GM18867 (cell line): ENCODE data around the gene GNPDA1.

Experiments used
- ATAC-seq: cut with Tn5 transposase; IDR thresholded peaks from one replicate; pipeline ENCODE4 v1.9.1; 2021; ENCODE audit warnings: mild to moderate bottlenecking, moderate library complexity; ENCODE audit not compliant: unreplicated experiment

The GNPDA1 gene

DNA sequence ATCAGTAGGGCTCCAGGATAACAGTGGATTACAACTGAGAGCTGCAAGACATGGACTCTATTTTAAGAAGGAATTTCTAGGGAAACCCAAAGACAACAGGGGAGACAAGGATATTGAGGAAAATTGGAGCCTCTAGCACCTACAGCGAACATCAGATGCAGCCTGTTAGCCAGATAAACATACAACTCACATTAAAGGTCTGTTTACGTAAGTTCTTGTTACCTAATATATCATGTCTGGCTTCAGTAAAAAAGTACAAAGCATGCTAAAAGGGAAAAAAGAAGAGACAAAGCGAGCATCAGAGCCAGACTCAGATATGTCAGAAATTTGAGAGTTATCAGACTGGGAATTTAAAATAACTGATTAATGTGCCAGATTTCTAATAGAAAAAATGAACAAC is 17.2 kb downstream of the GNPDA1 start:
- ATAC-seq: no peak

DNA sequence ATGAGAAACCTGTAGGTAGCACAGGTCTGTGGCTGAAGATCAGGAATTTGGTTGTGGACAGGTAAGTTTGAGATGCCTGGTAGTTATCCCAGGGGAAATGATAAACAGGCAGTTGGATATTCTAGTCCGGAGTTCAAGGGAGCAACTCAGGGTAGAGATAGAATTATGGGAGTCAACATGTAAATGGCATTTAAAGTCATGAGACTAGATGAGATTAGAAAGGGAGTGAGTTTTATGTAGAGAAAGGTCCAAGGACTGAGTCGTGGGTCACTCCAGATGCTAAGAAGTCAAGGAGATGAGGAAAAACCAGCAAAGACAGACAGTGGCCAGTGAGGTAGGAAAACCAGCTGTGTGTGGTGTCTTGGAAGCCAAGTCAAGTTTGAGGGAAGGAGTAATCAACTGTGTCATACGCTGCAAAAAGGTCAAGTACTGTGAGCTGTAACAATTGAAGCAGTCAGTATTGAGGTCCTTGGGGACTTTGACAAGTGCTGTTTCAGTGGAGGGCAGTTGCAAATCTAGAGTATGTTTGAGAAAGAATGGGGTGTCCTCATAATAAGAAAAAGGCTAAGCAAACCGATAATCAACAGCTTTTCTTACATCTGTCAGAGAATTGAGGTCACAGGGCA is 18.2 kb downstream of the GNPDA1 start:
- no peak for ATAC-seq

DNA sequence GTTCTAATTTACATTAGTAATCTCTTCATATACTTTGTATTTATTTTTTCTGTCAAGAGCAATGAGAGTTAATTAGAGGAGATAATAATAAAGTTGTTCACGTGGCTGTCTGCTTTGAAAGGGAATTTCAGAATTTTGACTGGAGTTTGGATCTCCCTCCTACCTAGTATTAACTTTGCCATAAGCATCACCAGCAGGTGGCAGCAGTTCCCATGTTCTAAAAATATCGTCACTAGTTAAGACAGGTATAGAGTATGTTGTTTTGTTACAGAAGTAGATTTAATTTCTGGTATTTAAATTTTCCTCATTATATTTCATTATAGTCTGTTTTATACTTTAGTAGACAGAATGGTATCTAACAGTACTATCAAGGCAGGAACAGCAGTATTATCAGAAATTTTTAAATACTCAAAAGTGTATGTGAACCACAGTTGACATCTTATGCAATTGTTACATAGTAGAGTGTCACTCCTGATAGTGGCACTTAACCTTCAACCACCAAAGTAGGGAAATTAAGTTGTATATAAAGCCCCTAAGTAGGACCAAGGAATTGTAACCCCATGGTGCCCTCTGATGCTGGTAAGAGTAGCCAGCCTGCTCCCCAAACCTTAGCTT is 20.4 kb downstream of the GNPDA1 start:
- ATAC-seq: no peak

DNA sequence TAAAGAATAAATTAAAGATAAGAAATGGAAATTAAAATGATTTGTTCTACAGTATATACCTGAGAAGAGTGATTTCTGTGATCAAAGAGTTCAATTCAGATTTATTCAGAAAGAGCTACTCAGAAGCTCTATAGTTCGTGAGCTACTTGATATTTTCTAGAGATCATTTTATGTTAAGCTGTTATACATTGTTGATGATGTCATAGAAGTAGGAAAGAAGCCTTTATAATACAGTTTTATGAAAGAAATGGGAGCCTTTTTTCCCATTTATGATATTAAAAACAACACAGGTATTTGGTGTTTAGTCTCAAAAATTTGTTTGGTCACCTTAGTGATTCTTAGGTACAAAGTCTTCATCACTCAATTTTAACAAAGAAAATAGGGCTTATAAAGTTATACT is 23.1 kb downstream of the GNPDA1 start:
- no peak for ATAC-seq

DNA sequence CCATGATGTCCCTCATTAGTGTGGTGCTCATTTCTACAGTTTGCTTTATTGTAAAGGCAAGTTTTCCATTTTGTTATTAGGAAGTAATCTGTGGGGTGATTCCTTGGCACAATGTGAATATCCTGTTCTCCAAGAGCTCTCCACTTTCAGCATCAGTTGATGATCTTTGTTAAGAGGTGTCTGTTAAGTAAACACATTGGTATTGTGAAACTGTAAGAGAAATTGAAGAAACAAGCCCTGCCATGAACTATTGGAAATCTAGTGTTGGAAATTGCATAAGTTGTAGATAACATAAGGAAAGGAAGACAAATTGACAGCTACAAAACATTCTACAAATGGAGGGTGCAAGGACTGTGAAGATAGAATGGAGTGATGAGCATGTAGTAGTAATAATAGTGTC is 26.8 kb downstream of the GNPDA1 start:
- no peak for ATAC-seq

DNA sequence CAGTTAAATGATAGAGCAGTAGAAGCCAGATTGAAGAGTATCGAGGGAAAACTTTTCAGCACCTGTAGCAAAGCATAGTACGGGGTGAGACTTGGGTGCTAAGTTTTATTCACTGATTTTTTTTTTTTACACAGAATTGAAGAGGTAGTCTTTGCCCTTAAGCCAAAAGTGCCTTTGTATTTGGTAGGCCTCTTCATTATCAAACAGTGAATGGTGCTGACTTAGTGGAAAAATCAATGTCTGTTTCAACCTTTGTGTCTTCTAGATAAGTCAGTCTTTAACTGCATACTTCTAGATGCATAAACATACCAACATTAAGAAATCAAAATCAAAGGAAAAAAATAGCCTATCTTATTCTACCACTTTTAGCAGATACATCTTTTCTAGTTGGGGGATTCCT is 30.2 kb downstream of the GNPDA1 start:
- ATAC-seq: no peak

DNA sequence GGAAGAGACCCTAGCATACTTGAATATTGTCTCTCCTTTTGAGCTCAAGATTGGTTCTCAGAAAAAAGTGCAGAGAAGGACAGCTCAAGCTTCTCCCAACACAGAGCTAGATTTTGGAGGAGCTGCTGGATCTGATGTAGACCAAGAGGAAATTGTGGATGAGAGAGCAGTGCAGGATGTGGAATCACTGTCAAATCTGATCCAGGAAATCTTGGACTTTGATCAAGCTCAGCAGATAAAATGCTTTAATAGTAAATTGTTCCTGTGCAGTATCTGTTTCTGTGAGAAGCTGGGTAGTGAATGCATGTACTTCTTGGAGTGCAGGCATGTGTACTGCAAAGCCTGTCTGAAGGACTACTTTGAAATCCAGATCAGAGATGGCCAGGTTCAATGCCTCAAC is 34.4 kb downstream of the GNPDA1 start:
- ATAC-seq: no peak

DNA sequence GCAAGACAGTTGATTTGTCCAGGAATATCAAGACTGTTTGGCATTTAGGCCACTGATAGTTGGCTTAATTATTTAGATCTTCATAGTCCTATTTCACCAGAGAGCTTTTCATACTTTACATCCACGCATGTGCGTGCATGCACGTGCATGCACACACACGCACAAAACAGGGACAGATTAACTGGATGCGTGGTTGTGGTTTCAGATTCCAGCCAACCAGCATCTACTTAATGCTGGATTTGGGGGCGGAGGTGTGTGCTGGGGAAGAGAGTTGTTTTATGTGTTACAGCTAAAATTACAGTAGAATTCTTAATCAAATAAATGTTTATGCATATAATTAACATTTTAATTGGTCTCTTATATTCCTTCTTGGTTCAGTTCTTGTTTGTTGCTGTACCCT is 36.7 kb downstream of the GNPDA1 start:
- ATAC-seq: no peak

DNA sequence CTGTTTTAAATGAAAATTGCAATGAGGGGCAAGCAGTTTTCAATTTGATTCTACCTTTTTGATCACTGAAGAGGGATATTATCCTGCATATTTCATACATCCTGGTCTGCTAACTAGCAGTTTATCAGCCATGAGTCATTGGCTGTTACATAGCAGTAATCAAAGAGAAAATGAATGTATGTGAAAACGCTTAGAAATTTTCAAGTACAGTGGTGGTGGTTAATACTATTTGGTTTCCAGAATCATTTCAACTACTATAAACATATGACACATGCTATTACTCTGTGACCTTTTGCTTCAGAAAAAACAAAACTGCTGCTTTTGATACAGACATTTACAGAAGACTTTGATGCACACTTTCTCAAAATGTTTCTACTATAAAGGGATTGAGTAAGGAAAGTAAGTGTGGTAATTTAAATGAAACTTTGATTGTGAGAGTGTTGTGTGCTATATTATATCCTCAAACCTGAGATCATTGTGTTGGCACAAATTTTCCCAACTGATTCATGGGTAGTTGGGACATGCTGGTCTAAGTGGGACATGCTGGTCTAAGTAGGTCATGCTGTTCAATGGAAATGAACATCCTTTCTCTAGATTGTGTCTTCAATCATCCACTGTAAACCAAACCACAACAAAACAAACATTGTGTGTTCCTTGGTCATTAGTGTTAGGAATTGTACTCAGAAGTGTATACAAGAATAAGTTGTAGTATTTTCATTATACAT is 38.8 kb downstream of the GNPDA1 start:
- no peak for ATAC-seq

DNA sequence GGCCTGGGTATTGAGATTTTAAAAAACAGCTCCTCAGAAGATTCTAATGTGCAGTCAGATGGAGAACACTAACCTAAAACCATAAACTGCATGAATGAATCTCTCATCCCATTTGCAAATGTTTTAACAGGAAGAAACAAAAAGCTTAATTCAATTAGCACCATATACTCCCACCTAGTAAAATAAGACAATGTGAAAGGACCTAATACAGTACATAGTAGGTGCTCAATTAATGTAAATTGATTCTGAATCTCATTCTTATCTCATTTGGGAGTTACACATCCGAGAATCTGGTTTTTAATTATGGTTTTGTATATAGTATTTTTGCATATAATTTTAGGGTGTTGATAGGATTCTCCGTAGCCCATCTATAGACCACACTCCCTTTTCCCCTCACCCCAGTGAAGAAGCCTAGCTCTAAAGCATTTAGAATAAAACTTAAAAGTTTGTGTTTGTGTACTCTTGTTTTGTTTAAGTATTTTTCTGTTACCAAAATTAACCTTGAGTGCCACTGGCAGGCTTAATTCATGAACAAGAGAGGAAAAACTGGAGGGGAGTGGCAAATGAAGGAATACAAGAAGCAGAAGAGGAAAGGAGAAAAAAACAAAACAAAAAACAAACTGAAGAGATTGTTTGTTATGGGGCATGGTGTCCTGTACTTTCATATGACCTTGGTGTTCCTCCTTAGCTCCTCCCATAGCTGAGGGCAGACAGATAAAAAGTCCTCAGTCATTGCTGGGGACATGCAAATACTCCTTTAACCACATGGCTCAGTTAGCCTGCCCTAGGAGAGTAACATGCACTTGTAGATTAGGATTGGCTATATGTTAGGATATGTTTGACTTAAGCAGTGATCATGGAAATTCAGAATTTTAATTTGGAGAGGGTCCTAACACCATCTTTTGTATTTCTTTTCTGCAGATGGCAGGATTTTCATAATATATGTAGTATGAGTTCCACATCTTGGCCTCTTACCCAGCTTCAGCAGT is 42.8 kb downstream of the GNPDA1 start:
- ATAC-seq: peak; percentile 55

DNA sequence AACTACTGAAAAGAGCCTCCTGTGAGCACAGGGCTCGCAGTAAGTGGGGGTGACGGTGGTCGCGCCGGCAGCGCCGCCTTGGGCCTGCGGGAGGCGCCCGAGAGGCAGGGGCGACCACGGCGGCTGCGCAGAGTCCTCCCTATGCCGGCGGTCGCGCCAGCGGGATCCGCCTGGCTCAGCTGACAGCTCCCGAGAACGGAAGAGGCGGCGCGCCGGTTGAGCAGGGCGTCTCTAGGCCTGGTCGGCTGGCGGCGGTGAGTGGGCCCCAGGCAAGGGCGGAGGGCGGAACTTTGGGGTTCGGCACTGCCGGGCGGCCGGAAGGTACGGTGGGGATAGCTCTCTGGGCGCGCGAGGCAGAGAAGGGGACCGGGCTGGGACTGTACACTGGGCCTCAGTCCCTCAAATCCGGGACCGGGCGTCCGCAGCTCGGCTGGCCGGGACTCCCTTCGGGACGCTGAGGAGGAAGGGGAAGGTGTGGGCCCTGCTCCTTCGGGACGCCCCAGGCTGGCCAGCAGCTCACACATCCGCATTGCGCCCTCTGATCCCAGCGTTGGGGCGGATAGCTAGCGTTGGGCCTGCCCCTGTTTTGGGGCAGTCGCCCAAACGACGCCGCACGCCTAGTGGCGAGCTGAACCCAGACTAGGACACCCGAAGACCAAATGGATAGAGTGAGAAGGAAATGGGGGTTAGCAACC is 43.8 kb downstream of the GNPDA1 start, which contains the start of gene RNF14:
Gene RNF14, plus strand, starts transcription at position 192 of the 695 bp plus-strand sequence. CDS start 4,484 bp downstream, outside the sequence.
- ATAC-seq: peak; percentile 91

DNA sequence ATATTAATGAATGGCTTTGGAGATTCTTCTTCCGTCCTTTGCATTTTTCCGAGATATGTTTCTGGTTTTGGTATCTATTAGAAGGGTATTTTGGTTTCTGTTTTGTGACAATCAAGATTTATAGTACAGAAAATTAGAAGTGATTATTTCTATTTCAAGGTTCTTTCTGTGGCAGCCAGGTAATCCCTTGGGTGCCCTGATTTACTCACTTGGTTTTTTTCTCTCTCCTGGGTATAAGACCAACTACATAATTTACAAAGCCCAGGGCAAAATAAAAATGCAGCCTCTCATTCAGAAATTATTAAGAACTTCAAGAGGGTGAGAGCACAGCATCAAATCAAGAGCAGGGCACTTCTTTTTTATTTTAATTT is 45.9 kb downstream of the GNPDA1 start:
- ATAC-seq: no peak

DNA sequence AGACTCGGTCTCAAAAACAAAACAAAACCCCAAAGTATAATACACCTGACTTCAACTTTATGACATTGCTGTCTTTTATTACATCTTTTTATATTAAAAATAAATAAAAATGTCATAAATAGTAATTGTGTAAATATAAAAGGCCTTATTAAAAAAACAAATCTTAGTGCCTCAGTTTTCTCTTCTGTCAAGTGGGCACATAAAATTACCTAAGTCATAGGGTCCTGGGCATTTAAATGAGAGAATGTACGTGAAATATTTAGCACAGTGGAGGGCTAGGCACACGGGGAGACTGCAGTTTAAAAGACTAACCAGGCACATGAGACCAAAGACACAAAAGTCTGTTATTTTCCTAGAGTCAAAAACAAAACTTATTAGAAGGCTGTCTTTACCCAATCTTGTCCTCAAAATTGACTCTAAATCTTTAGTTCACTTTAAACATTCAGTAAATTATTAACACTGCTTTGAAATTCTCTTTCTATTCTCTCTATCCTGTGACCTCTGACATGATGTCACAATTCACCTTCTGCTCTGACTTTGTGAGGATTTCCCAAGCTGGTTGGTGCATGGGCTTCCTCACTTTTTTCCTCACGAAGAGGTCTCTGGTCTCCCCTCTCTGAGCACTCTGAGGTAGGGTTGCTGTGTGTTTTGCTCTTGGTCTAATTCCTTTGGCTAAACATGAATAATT is 46.4 kb downstream of the GNPDA1 start:
- no peak for ATAC-seq

DNA sequence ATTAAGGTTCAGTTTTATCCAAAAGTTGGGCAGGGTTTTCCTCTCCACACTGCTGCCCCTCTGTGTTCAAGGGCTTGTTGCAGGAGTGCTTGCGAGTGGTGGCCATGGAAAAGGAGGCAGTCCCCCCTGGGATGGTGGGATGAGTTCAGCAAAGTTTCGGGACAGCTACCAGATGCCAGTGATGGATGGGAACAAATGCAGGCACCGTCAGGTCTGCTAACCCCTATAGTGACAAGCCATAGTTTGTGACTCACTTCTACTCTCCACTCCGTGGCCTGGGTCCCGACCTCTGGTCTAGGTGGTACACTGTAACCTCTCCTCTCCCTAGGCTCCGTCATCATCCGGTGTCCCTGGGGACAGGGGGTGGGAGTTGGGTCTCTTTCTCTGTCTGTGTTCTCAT is 47.8 kb downstream of the GNPDA1 start:
- no peak for ATAC-seq

DNA sequence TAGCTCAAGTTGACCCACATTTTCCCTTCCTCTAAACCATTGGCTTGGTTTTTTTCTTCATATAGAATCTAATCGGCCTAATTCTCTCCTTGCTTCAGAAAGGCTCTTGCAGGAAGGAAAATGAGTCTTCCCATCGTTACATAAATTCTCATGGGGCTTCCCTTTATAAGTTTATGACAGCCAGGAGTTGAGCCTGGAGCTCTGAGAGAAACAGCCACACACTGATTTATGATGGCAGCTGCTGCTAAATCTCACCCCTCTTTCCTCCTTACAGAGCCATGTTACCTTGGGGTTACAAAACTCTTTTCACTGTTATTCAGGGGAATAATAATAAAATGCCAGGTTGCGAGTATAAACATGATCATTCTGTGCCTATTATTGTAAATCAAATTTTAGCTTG is 49.1 kb downstream of the GNPDA1 start:
- ATAC-seq: no peak

DNA sequence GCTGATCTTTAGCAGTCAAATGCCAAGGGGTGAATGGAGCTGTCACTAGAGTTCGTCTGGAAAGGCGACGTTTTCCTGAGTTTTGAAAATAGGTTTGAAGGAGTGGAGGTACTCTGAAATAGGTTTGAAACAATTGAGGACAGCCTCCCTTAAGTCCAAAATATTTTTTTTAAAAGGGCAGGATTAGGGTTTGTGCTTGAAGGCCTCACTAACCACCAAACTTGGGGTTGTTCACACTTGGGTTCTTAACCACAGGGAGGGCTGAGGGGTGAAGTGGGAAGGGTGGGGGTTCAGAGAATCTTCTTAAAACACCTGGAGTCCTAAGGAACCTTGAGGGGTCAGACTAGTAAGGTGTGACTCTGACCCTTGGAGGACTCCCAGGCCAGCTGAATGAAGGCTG is 51.4 kb downstream of the GNPDA1 start:
- ATAC-seq: no peak

DNA sequence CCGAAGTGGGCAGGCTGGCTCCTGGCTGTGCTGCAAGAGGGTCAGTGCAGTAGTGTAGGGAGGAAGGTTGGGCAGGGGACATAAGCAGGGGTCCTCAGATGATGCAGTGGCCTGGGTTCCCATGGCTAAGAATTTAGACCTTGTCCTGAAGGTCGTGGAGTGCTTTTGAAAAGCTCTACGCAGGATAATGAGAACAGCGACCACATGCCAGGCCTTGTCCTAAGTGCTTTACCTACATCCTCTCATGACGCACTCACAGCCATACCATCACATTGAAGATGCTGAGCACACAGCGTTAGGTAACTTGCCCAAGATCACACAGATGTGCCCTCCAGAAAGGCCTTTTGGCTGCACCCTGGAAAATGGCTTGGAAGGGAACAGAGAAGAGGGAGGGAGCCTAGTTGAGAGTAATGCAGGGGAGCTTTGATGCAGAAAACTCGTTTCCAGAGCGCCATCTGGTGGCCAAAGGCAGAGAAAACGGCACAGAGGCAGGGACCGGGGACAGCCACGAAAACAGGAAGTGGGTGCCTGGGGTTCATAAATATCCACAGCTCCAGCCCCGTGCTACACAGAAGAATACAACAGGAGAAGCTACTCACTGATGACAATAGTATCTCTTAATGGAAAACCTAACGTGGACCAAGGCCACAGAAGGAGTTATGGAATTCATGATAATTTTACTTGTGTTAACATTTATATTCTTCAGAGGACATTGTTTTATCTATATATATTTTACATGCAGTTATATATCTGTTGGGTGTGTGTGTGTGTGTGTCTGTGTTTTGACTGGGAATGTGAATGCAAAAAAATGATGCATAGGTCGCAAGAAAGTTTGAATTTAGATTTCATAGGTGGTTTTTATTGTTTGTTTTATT is 52.1 kb downstream of the GNPDA1 start:
- ATAC-seq: peak; percentile 94

DNA sequence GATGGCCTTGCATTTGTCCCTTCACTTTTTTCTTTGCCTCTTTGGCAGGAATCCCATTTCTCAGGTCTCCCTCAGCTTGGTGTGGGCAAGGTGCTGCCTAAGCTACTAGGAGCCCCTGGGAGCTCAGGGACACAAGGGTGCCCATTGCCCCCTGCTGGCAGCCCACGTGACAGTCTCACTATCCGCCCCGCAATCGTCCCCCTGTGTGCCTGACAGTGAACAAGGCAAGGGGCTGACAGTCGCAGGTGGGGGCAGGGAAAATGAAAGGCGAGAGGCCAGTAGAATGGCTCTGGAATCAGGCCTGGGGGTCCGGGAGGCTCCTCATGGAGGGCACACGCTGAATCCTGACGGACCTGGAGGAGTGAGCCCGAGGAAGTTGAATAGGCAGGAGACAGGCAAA is 52.8 kb downstream of the GNPDA1 start:
- no peak for ATAC-seq

DNA sequence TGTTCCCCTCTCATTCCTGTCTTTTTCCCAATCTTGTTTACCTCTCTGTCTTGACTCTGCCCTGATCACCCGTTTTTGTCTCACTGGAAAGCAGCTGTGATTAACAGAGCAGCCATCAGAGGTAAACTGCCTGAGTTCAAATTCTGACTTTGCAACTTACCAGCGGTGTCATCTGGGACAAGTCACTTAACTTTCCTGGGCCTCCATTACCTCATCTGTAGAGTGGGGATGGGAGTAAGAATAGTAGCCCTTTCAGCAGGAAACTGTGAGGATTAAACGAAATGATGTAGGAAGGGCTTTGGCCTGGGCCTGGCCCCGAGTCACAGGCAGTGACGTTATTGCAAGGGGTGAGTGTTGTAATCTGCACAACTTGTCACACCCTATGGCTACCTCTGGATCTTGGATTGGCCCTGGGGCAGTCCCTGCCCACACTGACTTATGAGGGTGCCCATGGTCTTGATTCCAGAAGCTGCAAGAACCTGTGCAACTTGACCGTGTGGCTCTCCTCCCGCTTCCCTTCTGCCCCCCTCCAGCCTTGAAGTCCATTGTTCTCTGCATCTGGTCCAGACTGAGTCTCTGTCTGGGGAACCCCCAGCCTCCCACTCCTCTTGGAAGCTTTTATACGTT is 54.2 kb downstream of the GNPDA1 start:
- no peak for ATAC-seq
